ENCODE results near the gene PPIF.

PPIF gene

DNA sequence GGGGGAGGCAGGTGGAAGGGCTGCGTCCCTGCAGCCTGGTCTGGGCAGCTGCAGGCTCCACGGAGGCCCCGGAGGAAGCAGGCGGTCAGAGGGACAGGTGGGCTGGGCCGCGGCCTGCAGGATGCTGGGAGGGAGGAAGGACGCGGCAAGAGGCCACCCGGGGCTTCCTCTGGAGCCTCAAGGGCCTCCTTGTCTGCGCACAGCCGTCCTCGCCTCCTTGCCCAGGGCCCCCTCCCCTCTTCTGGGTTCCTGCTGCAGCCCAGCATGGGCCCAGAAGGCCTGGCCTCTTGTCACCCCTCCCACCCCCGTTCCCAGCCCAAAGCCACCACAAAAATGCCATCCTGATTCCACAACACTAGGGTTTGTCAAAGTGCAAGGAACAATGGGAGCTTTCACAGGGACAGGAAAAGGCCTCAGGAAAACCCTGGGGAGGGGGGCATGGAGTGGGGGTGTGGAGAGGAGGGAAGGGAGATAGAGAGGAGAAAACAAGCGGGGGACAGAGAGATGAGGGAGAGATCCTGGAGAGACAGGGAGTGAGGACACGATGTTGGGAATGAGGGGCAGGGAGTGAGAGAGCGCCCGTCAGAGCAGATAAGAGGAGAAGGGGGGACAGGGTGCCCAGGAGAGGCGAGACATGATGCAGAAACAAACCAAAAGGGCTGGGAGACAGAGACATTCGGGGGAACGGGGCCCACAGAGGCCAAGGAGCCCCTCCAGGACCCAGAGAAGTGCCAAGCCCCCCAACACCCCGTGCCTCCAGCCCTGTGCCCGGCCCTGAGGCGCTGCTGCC lies 56.4 kb downstream of the PPIF start:
- no CpG with 5 or more reads among the region's 23 CpGs for WGBS, 2 donors (ENCODE audit: extremely low coverage in 2 of 2, insufficient read length in 2 of 2, insufficient replicate concordance in 1 of 2)
- H3K4me3 ChIP-seq (ENCODE audit: low read length in 2 of 2) = no peak overlapping the region
- DNase-seq (ENCODE audit: low spot score) = peak; percentile 48

DNA sequence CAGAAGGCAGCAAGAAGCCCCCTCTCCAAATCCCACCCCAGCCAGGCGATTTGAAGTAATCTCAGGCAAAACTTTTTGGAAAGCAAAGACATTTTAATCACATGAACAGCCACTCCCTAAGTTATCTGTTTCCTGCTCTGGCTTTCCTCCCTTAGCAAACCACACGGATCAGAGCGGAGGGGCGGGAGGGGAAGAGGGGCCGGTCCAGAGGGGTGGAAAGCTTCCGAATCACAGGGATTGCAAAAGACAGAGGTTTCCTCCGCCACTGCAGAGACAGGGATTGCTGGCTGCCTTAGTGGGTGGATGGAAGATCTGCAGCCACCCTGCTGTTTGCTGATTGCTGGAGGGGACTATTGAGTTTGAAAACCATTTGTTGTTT lies 57.0 kb downstream of the PPIF start:
- H2AFZ ChIP-seq (ENCODE audit: low read length) = peak overlapping the region; percentile 86
- H4K91ac ChIP-seq (ENCODE audit: low read depth, low read length, poor library complexity) = no peak overlapping the region
- no peak overlapping the region for H3K4me3 ChIP-seq (ENCODE audit: low read length in 2 of 2)
- H2BK15ac ChIP-seq (ENCODE audit: low read length) = no peak overlapping the region
- no peak overlapping the region for H3K4me2 ChIP-seq (ENCODE audit: insufficient read depth, low read length, poor library complexity, severe bottlenecking)
- no peak overlapping the region for H3K23ac ChIP-seq (ENCODE audit: low read depth, low read length, poor library complexity)
- no peaks in the 10 kb centered on the region for H3K36me3 ChIP-seq (replicated peaks in 1 of 2; ENCODE audit: control insufficient read depth in 2 of 2, insufficient read depth in 2 of 2, low read length in 2 of 2)
- peak overlapping the region; percentile 76 for H2AK5ac ChIP-seq (ENCODE audit: low read depth, low read length)
- peak overlapping the region; percentile 92 for H3K18ac ChIP-seq (ENCODE audit: low read length)
- H2BK5ac ChIP-seq (ENCODE audit: low read length) = no peak overlapping the region
- no peaks in the 10 kb centered on the region for H3K27me3 ChIP-seq (ENCODE audit: control insufficient read depth in 3 of 3, insufficient read depth in 3 of 3, low read depth in 1 of 3, low read length in 3 of 3)
- H3K4ac ChIP-seq (ENCODE audit: low read length) = no peak overlapping the region
- no peak overlapping the region for H4K8ac ChIP-seq (ENCODE audit: low read depth, low read length)
- peaks cover 3% of the 10 kb centered on the region for H3K79me1 ChIP-seq (ENCODE audit: low read depth, low read length)
- H3K9me3 ChIP-seq (replicated peaks in 1 of 2; ENCODE audit: control insufficient read depth in 2 of 2, insufficient read depth in 1 of 2, low read depth in 1 of 2, low read length in 2 of 2) = no peaks in the 10 kb centered on the region
- H2BK12ac ChIP-seq (ENCODE audit: low read length) = no peak overlapping the region
- H3K9ac ChIP-seq (ENCODE audit: low read depth, low read length, poor library complexity) = no peak overlapping the region
- no peak overlapping the region for H3K14ac ChIP-seq (ENCODE audit: low read length)
- peak overlapping the region; percentile 71 for H3K27ac ChIP-seq (replicated peaks; ENCODE audit: low read length)
- peak overlapping the region; percentile 35 for H2BK120ac ChIP-seq (ENCODE audit: low read depth, low read length)
- H3K4me1 ChIP-seq (ENCODE audit: control insufficient read depth in 2 of 2, insufficient read depth in 1 of 2, low read depth in 1 of 2, low read length in 2 of 2) = peaks cover 37 to 40% of the 10 kb centered on the region in 2 donors
- WGBS, 2 donors (ENCODE audit: extremely low coverage in 2 of 2, insufficient read length in 2 of 2, insufficient replicate concordance in 1 of 2) = no CpG with 5 or more reads among the region's 7 CpGs
- no peak for DNase-seq (ENCODE audit: low spot score)

More for the DNA sequence above, 56.4 kb downstream of the PPIF start:
- H4K8ac ChIP-seq (ENCODE audit: low read depth, low read length) = no peak overlapping the region
- H3K14ac ChIP-seq (ENCODE audit: low read length) = peak overlapping the region; percentile 8
- peak overlapping the region; percentile 92 for H3K18ac ChIP-seq (ENCODE audit: low read length)
- H3K4ac ChIP-seq (ENCODE audit: low read length) = no peak overlapping the region
- H3K23ac ChIP-seq (ENCODE audit: low read depth, low read length, poor library complexity) = peak overlapping the region; percentile 0
- H3K4me1 ChIP-seq (ENCODE audit: control insufficient read depth in 2 of 2, insufficient read depth in 1 of 2, low read depth in 1 of 2, low read length in 2 of 2) = peaks cover 42 to 44% of the 10 kb centered on the region in 2 donors
- no peak overlapping the region for H4K91ac ChIP-seq (ENCODE audit: low read depth, low read length, poor library complexity)
- H2BK120ac ChIP-seq (ENCODE audit: low read depth, low read length) = peak overlapping the region; percentile 35
- peak overlapping the region; percentile 86 for H2AFZ ChIP-seq (ENCODE audit: low read length)
- H2BK12ac ChIP-seq (ENCODE audit: low read length) = no peak overlapping the region
- H2AK5ac ChIP-seq (ENCODE audit: low read depth, low read length) = peak overlapping the region; percentile 98
- H3K4me2 ChIP-seq (ENCODE audit: insufficient read depth, low read length, poor library complexity, severe bottlenecking) = no peak overlapping the region
- H3K27ac ChIP-seq (replicated peaks; ENCODE audit: low read length) = peak overlapping the region; percentile 71
- H3K9ac ChIP-seq (ENCODE audit: low read depth, low read length, poor library complexity) = peak overlapping the region; percentile 5
- H3K9me3 ChIP-seq (replicated peaks in 1 of 2; ENCODE audit: control insufficient read depth in 2 of 2, insufficient read depth in 1 of 2, low read depth in 1 of 2, low read length in 2 of 2) = no peaks in the 10 kb centered on the region
- H2BK15ac ChIP-seq (ENCODE audit: low read length) = peak overlapping the region; percentile 25
- H3K36me3 ChIP-seq (replicated peaks in 1 of 2; ENCODE audit: control insufficient read depth in 2 of 2, insufficient read depth in 2 of 2, low read length in 2 of 2) = no peaks in the 10 kb centered on the region
- no peak overlapping the region for H2BK5ac ChIP-seq (ENCODE audit: low read length)
- peaks cover 3% of the 10 kb centered on the region for H3K79me1 ChIP-seq (ENCODE audit: low read depth, low read length)
- no peaks in the 10 kb centered on the region for H3K27me3 ChIP-seq (ENCODE audit: control insufficient read depth in 3 of 3, insufficient read depth in 3 of 3, low read depth in 1 of 3, low read length in 3 of 3)

DNA sequence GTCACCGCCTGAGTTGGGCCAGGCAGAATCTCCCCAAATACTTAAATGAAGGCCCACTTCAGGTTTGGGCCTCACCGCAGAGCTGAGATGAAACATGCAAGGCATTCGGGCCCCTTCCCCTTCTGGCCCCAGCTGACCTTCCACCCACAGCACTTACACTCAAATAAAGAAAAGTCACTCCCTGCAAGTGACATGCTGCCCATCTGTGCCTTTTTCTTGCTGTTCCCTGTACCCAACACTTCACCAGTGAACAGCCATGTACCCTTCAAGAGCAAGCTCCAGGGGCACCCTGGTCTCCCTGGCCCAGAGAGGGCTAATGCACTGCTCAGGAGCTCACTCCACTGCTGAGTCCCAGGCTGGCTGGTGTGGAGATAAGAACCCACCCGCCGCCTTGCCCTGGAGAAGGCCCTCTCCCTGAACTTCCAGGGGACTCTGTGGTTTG lies 57.4 kb downstream of the PPIF start:
- Histone ChIP-seq H4K91ac (ENCODE audit: low read depth, low read length, poor library complexity) (no peak overlapping the region), H3K9me3 (replicated peaks in 1 of 2; ENCODE audit: control insufficient read depth in 2 of 2, insufficient read depth in 1 of 2, low read depth in 1 of 2, low read length in 2 of 2) (no peaks in the 10 kb centered on the region), H3K4ac (ENCODE audit: low read length) (no peak overlapping the region), H3K4me2 (ENCODE audit: insufficient read depth, low read length, poor library complexity, severe bottlenecking) (no peak overlapping the region), H4K8ac (ENCODE audit: low read depth, low read length) (no peak overlapping the region), H3K4me3 (ENCODE audit: low read length in 2 of 2) (no peak overlapping the region), H3K27ac (replicated peaks; ENCODE audit: low read length) (peak overlapping the region; percentile 71), H2AK5ac (ENCODE audit: low read depth, low read length) (peak overlapping the region; percentile 21), H3K36me3 (replicated peaks in 1 of 2; ENCODE audit: control insufficient read depth in 2 of 2, insufficient read depth in 2 of 2, low read length in 2 of 2) (no peaks in the 10 kb centered on the region), H3K9ac (ENCODE audit: low read depth, low read length, poor library complexity) (no peak overlapping the region), H2BK5ac (ENCODE audit: low read length) (peak overlapping the region; percentile 58), H2AFZ (ENCODE audit: low read length) (peak overlapping the region; percentile 86), H3K14ac (ENCODE audit: low read length) (peak overlapping the region; percentile 72), H3K27me3 (ENCODE audit: control insufficient read depth in 3 of 3, insufficient read depth in 3 of 3, low read depth in 1 of 3, low read length in 3 of 3) (no peaks in the 10 kb centered on the region), H3K79me1 (ENCODE audit: low read depth, low read length) (peaks cover 3% of the 10 kb centered on the region), H3K23ac (ENCODE audit: low read depth, low read length, poor library complexity) (no peak overlapping the region), H3K18ac (ENCODE audit: low read length) (peak overlapping the region; percentile 92), H3K4me1 (ENCODE audit: control insufficient read depth in 2 of 2, insufficient read depth in 1 of 2, low read depth in 1 of 2, low read length in 2 of 2) (peaks cover 33 to 36% of the 10 kb centered on the region in 2 donors), H2BK120ac (ENCODE audit: low read depth, low read length) (no peak overlapping the region), H2BK12ac (ENCODE audit: low read length) (no peak overlapping the region), H2BK15ac (ENCODE audit: low read length) (peak overlapping the region; percentile 4)
- WGBS, 2 donors (ENCODE audit: extremely low coverage in 2 of 2, insufficient read length in 2 of 2, insufficient replicate concordance in 1 of 2) = no CpG with 5 or more reads among the region's 5 CpGs
- no peak for DNase-seq (ENCODE audit: low spot score)
